Measurements from ENCODE around the gene NLRP1. TPM values are rescaled to one million over a fixed set of nuclear protein-coding genes. Genes with fewer than 3 reads are reported as not detected.

Gene NLRP1
- total RNA-seq, 1 donor from 2014 or later, result 51.4 TPM

Other genes starting within 250 kb of the NLRP1 start
- 55.8 TPM for gene NUP88, start 164.8 kb downstream of the NLRP1 start, total RNA-seq
- gene RPAIN, start 164.3 kb downstream of the NLRP1 start, total RNA-seq, result 32.5 TPM
- 46.6 TPM for gene C1QBP, start 145.4 kb downstream of the NLRP1 start, total RNA-seq
- 11.1 TPM for gene DHX33, start 115.5 kb downstream of the NLRP1 start, total RNA-seq
- 55.1 TPM for gene DERL2, start 98.3 kb downstream of the NLRP1 start, total RNA-seq
- 15.0 TPM for gene MIS12, start 97.9 kb downstream of the NLRP1 start, total RNA-seq